GM23338 (cell line): ENCODE results near the gene BRI3. TPM values are rescaled to one million over a fixed set of nuclear protein-coding genes. Genes with fewer than 3 reads are reported as not detected.

Experiments
- CREB1 ChIP-seq: fragments of 250-450 bp; sonication (Bioruptor Pico); IDR thresholded peaks from 2 replicates; pipeline ENCODE4 v1.5.0; 2020; ENCODE audit warnings: low read depth, mild to moderate bottlenecking, moderate library complexity
- EZH2phosphoT487 ChIP-seq: fragments of 200-600 bp; sonication (generic); IDR thresholded peaks from one replicate; pipeline ENCODE4 v1.8.1; 2018; ENCODE audit warnings: antibody characterized with exemption; ENCODE audit not compliant: unreplicated experiment
- POLR2AphosphoS5 ChIP-seq: IDR thresholded peaks from 2 replicates; pipeline ENCODE4 v1.6.1; 2016; ENCODE audit warnings: antibody characterized with exemption, low read depth
- STAT1 ChIP-seq: IDR thresholded peaks from one replicate; pipeline ENCODE4 v1.6.1; 2016; ENCODE audit warnings: antibody characterized with exemption; ENCODE audit not compliant: unreplicated experiment
- ZNF331 ChIP-seq: fragments of 250-450 bp; sonication (Bioruptor Pico); IDR thresholded peaks from 2 replicates; pipeline ENCODE4 v1.5.0; 2020; ENCODE audit warnings: low read depth, mild to moderate bottlenecking, moderate library complexity
- polyA plus RNA-seq: library from polyadenylated mRNA; unstranded; fragments of >200 nt; fragmentation: Nextera tagmentation; extraction: Ambion mirVana; gene quantifications from 2 replicates; pipeline ENCODE4 v1.2.1, GENCODE V29; 2016
- total RNA-seq: library from RNA; depleted of rRNA; stranded (reverse); fragments of >200 nt; shearing (Covaris generic); gene quantifications from 2 replicates; pipeline ENCODE4 v1.2.3, GENCODE V29; 2014
- TF ChIP-seq, protein P1 (sequence below): fragments of 250-450 bp; sonication (Bioruptor Pico); IDR thresholded peaks from 2 replicates; pipeline ENCODE4 v1.5.0; 2020; ENCODE audit warnings: mild to moderate bottlenecking, moderate library complexity
- TF ChIP-seq, protein P2 (sequence below): IDR thresholded peaks from one replicate; pipeline ENCODE4 v1.6.1; 2018; ENCODE audit warnings: antibody characterized with exemption; ENCODE audit not compliant: unreplicated experiment

BRI3 gene
- total and polyA plus RNA-seq, 2 experiments from 2014 or later = 21.7 to 66.1 TPM

DNA sequence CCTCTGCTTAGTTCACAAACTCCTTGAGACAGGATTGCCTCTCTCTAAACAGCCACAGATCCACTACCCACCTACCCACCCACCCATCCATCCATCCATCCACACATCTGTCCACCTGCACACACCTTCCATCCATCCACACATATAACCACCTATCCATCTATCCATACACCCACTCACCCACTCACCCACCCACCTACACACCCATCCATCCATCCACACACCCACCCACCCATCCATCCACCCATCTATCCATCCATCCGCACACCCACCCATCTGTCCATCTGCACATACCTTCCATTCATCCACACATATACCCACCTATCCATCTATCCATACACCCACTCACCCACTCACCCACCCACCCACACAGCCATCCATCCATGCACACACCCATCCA, 39.1 kb upstream of the BRI3 start (continued):
- TF ChIP-seq, protein P1, sequence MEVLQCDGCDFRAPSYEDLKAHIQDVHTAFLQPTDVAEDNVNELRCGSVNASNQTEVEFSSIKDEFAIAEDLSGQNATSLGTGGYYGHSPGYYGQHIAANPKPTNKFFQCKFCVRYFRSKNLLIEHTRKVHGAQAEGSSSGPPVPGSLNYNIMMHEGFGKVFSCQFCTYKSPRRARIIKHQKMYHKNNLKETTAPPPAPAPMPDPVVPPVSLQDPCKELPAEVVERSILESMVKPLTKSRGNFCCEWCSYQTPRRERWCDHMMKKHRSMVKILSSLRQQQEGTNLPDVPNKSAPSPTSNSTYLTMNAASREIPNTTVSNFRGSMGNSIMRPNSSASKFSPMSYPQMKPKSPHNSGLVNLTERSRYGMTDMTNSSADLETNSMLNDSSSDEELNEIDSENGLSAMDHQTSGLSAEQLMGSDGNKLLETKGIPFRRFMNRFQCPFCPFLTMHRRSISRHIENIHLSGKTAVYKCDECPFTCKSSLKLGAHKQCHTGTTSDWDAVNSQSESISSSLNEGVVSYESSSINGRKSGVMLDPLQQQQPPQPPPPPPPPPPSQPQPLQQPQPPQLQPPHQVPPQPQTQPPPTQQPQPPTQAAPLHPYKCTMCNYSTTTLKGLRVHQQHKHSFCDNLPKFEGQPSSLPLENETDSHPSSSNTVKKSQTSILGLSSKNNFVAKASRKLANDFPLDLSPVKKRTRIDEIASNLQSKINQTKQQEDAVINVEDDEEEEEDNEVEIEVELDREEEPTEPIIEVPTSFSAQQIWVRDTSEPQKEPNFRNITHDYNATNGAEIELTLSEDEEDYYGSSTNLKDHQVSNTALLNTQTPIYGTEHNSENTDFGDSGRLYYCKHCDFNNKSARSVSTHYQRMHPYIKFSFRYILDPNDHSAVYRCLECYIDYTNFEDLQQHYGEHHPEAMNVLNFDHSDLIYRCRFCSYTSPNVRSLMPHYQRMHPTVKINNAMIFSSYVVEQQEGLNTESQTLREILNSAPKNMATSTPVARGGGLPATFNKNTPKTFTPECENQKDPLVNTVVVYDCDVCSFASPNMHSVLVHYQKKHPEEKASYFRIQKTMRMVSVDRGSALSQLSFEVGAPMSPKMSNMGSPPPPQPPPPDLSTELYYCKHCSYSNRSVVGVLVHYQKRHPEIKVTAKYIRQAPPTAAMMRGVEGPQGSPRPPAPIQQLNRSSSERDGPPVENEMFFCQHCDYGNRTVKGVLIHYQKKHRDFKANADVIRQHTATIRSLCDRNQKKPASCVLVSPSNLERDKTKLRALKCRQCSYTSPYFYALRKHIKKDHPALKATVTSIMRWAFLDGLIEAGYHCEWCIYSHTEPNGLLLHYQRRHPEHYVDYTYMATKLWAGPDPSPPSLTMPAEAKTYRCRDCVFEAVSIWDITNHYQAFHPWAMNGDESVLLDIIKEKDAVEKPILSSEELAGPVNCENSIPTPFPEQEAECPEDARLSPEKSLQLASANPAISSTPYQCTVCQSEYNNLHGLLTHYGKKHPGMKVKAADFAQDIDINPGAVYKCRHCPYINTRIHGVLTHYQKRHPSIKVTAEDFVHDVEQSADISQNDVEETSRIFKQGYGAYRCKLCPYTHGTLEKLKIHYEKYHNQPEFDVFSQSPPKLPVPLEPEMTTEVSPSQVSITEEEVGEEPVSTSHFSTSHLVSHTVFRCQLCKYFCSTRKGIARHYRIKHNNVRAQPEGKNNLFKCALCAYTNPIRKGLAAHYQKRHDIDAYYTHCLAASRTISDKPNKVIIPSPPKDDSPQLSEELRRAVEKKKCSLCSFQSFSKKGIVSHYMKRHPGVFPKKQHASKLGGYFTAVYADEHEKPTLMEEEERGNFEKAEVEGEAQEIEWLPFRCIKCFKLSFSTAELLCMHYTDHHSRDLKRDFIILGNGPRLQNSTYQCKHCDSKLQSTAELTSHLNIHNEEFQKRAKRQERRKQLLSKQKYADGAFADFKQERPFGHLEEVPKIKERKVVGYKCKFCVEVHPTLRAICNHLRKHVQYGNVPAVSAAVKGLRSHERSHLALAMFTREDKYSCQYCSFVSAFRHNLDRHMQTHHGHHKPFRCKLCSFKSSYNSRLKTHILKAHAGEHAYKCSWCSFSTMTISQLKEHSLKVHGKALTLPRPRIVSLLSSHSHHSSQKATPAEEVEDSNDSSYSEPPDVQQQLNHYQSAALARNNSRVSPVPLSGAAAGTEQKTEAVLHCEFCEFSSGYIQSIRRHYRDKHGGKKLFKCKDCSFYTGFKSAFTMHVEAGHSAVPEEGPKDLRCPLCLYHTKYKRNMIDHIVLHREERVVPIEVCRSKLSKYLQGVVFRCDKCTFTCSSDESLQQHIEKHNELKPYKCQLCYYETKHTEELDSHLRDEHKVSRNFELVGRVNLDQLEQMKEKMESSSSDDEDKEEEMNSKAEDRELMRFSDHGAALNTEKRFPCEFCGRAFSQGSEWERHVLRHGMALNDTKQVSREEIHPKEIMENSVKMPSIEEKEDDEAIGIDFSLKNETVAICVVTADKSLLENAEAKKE (CRISPR knock-in tag) = no peak
- TF ChIP-seq STAT1 = no peak
- TF ChIP-seq EZH2phosphoT487 = no peak
- TF ChIP-seq POLR2AphosphoS5 = no peak
- no peak for TF ChIP-seq CREB1 (CRISPR knock-in tag)
- TF ChIP-seq, protein P2, sequence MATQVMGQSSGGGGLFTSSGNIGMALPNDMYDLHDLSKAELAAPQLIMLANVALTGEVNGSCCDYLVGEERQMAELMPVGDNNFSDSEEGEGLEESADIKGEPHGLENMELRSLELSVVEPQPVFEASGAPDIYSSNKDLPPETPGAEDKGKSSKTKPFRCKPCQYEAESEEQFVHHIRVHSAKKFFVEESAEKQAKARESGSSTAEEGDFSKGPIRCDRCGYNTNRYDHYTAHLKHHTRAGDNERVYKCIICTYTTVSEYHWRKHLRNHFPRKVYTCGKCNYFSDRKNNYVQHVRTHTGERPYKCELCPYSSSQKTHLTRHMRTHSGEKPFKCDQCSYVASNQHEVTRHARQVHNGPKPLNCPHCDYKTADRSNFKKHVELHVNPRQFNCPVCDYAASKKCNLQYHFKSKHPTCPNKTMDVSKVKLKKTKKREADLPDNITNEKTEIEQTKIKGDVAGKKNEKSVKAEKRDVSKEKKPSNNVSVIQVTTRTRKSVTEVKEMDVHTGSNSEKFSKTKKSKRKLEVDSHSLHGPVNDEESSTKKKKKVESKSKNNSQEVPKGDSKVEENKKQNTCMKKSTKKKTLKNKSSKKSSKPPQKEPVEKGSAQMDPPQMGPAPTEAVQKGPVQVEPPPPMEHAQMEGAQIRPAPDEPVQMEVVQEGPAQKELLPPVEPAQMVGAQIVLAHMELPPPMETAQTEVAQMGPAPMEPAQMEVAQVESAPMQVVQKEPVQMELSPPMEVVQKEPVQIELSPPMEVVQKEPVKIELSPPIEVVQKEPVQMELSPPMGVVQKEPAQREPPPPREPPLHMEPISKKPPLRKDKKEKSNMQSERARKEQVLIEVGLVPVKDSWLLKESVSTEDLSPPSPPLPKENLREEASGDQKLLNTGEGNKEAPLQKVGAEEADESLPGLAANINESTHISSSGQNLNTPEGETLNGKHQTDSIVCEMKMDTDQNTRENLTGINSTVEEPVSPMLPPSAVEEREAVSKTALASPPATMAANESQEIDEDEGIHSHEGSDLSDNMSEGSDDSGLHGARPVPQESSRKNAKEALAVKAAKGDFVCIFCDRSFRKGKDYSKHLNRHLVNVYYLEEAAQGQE = no peak
- TF ChIP-seq ZNF331 (CRISPR knock-in tag) = no peak
